Stomach (tissue), 9 donors: Measurements from ENCODE around the gene BIN1. TPM values are rescaled to one million over a fixed set of nuclear protein-coding genes. Genes with fewer than 3 reads are reported as not detected.
A peak's percentile ranks its signal among the peaks of the same experiment; 100 is the strongest.

ENCODE experiments used
- DNase-seq, 2 donors: peaks; one replicate each; pipeline versions ENCODE4 v3.0.0 to v3.0.0-alpha.2; 2013 to 2019
- H3K27ac ChIP-seq, 5 donors: fragments of 200-600 bp in 4 of 5; sonication (generic) in 4 of 5; one replicate each; pipeline ENCODE4 v1.5.1; 2013 to 2019; ENCODE audit warnings: mild to moderate bottlenecking in 1 of 5, moderate library complexity in 1 of 5
- H3K27me3 ChIP-seq, 3 donors: fragments of 200-600 bp; sonication (generic); one replicate each; pipeline ENCODE4 v1.5.1; 2017 to 2019; ENCODE audit warnings: mixed run types in 1 of 3
- H3K36me3 ChIP-seq, 4 donors: fragments of 200-600 bp; sonication (generic); 1 replicate in 3 of 4; 2 replicates in 1 of 4; pipeline ENCODE4 v1.5.1; 2016 to 2019
- H3K4me1 ChIP-seq, 4 donors: fragments of 200-600 bp; sonication (generic); one replicate each; pipeline ENCODE4 v1.5.1; 2016 to 2019
- H3K4me3 ChIP-seq, 4 donors: fragments of 200-600 bp; sonication (generic) in 3 of 4; one replicate each; pipeline ENCODE4 v1.5.1; 2016 to 2019; ENCODE audit warnings: mild to moderate bottlenecking in 1 of 4
- H3K9me3 ChIP-seq, 4 donors: fragments of 200-600 bp; sonication (generic); one replicate each; pipeline ENCODE4 v1.5.1; 2016 to 2019
- EP300 ChIP-seq: sonication (generic); formaldehyde crosslinking; IDR thresholded peaks from one replicate; pipeline ENCODE4 v1.6.1; 2017; ENCODE audit warnings: antibody characterized with exemption
- POLR2A ChIP-seq, 4 donors: fragments of 450-650 bp; IDR thresholded peaks; one replicate each; pipeline ENCODE4 v1.6.1; 2016; ENCODE audit warnings: antibody characterized with exemption in 4 of 4, control low read depth in 2 of 4, mild to moderate bottlenecking in 1 of 4, moderate library complexity in 1 of 4
- POLR2AphosphoS5 ChIP-seq, 3 donors: sonication (generic); formaldehyde crosslinking; IDR thresholded peaks; one replicate each; pipeline ENCODE4 v1.6.1; 2016; ENCODE audit warnings: antibody characterized with exemption in 3 of 3
- WGBS, 5 donors: extraction: QIAGEN DNeasy Blood & Tissue Kit in 3 of 5; methylation state at CpG; one replicate each; pipeline versions ENCODE4 v1.1.5 to v1.1.7; 2013 to 2018; 5-methylcytosine and 5-hydroxymethylcytosine counted together
- intact Hi-C: fragments of 100-400 bp; cut with DNase I; formaldehyde crosslinking; loops from one replicate; pipeline ENCODE4 v1.15.1; 2023; ENCODE audit warnings: low total_unique reads
- polyA plus RNA-seq, 3 donors: library from polyadenylated mRNA; stranded (reverse); fragments of 200-250 nt; gene quantifications; one replicate each; pipeline ENCODE4 v1.2.3, GENCODE V29; 2013
- total RNA-seq, 5 donors: library from RNA; depleted of rRNA; stranded (reverse); fragments of >200 nt; gene quantifications; one replicate each; pipeline versions ENCODE4 v1.1.0 to v1.2.3, GENCODE V29; 2014 to 2016
- TF ChIP-seq, protein P1 (sequence below), 7 experiments: fragments of 450-650 bp in 4 of 7; fragments of 200-600 bp in 3 of 7; sonication (generic) in 3 of 7; IDR thresholded peaks; one replicate each; pipeline ENCODE4 v1.5.1; 2016 to 2019; ENCODE audit warnings: antibody characterized with exemption in 7 of 7, control low read depth in 2 of 7, mild to moderate bottlenecking in 1 of 7
- donor health status: healthy with polysubstance abuse.
- donor health status: Bipolar disorder and iron deficiency.
- donor health status: healthy.

The BIN1 gene
- total and polyA plus RNA-seq, 8 donors: 39.1 to 175 (median 47.8) TPM

DNA sequence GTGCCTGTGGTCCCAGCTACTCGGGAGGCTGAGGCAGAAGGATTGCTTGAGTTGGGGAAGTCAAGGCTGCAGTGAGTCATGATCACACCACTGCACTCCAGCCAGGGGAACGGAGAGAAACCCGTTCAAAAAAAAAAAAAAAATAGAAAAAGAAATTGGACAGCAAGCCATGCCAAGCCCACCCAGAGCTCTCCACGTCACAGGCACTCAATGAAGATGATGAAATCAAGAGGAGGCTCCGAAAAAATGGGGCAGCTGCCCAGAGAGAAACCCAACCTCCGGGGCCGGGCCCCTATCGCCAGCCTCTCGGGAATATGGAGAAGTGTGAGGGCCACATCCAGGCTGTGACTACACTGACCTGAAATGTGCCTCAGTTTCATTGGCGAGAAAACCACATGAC is 40.0 kb downstream of the BIN1 start:
- peaks cover 25 to 50% (median 40%) of the 10 kb centered on the region in 4 donors for H3K4me1 ChIP-seq
- no peaks in the 10 kb centered on the region for H3K27me3 ChIP-seq
- peak overlapping the region in 4 of 5 donors; percentile 70 to 82 (median 76) for H3K27ac ChIP-seq
- H3K9me3 ChIP-seq: no peaks in the 10 kb centered on the region
- DNase-seq: peak in 1 of 2 donors; percentile 35
- intact Hi-C loops: no loop called here
- 74 to 87% (median 81%) methylated on average over 10 of the region's 10 CpGs for WGBS, 5 donors
- TF ChIP-seq, protein P1, sequence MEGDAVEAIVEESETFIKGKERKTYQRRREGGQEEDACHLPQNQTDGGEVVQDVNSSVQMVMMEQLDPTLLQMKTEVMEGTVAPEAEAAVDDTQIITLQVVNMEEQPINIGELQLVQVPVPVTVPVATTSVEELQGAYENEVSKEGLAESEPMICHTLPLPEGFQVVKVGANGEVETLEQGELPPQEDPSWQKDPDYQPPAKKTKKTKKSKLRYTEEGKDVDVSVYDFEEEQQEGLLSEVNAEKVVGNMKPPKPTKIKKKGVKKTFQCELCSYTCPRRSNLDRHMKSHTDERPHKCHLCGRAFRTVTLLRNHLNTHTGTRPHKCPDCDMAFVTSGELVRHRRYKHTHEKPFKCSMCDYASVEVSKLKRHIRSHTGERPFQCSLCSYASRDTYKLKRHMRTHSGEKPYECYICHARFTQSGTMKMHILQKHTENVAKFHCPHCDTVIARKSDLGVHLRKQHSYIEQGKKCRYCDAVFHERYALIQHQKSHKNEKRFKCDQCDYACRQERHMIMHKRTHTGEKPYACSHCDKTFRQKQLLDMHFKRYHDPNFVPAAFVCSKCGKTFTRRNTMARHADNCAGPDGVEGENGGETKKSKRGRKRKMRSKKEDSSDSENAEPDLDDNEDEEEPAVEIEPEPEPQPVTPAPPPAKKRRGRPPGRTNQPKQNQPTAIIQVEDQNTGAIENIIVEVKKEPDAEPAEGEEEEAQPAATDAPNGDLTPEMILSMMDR (IDR thresholded peaks at IDR 0.05): no peak
- TF ChIP-seq EP300 (no peak), POLR2A (IDR thresholded peaks at IDR 0.05) (no peak), POLR2AphosphoS5 (IDR thresholded peaks at IDR 0.05) (no peak)
- no peak overlapping the region for H3K4me3 ChIP-seq
- H3K36me3 ChIP-seq: peaks cover 27 to 58% (median 49%) of the 10 kb centered on the region in 4 donors

DNA sequence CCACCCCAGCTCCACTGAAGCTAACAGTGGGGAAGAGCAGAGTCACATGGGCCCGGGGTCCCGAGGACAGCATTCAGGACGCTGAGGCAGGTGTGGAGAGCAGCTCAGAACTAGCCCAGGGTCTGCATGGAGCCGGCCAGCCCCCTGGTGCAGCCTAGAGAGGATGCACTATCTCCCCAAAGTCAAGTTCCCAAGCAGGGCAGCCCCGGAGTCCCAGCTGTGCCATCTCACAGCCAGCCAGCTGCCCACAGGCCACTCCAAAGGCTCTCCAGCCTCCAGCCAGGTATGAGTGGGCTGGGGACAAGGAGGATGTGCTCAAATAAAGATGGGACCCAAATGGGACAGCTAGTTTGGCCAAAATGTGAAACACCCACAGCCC is 41.0 kb downstream of the BIN1 start:
- TF ChIP-seq EP300: no peak
- no peak for TF ChIP-seq POLR2A (IDR thresholded peaks at IDR 0.05)
- TF ChIP-seq, protein P1 (IDR thresholded peaks at IDR 0.05): no peak
- TF ChIP-seq POLR2AphosphoS5 (IDR thresholded peaks at IDR 0.05): no peak
- peaks cover 25 to 55% (median 36%) of the 10 kb centered on the region in 4 donors for H3K4me1 ChIP-seq
- H3K36me3 ChIP-seq: peaks cover 33 to 59% (median 54%) of the 10 kb centered on the region in 4 donors
- no peaks in the 10 kb centered on the region for H3K27me3 ChIP-seq
- H3K4me3 ChIP-seq: no peak overlapping the region
- peak overlapping the region in 3 of 5 donors; percentile 75 to 82 (median 78) for H3K27ac ChIP-seq
- intact Hi-C loops: no loop called here
- no peaks in the 10 kb centered on the region for H3K9me3 ChIP-seq
- WGBS, 5 donors: 90 to 95% (median 94%) methylated on average over 5 of the region's 5 CpGs
- no peak for DNase-seq

DNA sequence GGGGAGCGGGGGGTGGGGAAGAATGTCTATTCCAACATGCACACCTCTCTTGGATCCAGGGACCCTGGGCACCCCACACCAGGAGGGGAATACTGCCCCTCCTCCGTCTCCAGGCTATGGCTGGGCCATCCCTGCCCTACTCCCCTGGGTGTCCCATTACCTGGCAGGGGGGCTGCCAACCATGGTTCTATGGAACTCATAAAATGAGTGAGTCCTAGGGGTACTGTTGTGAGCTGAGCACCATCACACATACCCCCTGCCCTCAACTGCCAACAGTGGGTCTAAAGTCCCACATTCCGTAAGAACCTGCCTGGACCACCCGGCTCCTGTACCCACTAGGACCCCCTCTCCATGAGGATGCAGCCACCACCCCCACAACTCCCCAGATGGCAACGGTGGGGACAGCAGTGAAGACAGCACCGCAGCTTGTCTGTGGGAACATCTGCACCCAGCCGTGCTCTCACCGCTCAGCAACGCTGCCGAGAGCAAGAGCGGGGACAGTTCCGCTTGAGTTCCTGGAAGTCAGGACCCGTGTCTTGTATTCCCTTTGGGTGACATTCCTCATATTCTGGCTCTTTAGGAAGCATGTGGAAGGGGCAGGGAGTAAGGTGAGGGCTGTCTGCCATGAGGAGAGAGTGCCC is 41.5 kb downstream of the BIN1 start:
- no peak overlapping the region for H3K4me3 ChIP-seq
- no peaks in the 10 kb centered on the region for H3K9me3 ChIP-seq
- peaks cover 25 to 55% (median 36%) of the 10 kb centered on the region in 4 donors for H3K4me1 ChIP-seq
- 88 to 93% (median 89%) methylated on average over 11 to 13 of the region's 13 CpGs for WGBS, 5 donors
- DNase-seq: no peak
- H3K27me3 ChIP-seq: no peaks in the 10 kb centered on the region
- H3K36me3 ChIP-seq: peaks cover 33 to 60% (median 54%) of the 10 kb centered on the region in 4 donors
- intact Hi-C loops: no loop called here
- H3K27ac ChIP-seq: peak overlapping the region; percentile 62 to 82 (median 78)
- TF ChIP-seq EP300: no peak

DNA sequence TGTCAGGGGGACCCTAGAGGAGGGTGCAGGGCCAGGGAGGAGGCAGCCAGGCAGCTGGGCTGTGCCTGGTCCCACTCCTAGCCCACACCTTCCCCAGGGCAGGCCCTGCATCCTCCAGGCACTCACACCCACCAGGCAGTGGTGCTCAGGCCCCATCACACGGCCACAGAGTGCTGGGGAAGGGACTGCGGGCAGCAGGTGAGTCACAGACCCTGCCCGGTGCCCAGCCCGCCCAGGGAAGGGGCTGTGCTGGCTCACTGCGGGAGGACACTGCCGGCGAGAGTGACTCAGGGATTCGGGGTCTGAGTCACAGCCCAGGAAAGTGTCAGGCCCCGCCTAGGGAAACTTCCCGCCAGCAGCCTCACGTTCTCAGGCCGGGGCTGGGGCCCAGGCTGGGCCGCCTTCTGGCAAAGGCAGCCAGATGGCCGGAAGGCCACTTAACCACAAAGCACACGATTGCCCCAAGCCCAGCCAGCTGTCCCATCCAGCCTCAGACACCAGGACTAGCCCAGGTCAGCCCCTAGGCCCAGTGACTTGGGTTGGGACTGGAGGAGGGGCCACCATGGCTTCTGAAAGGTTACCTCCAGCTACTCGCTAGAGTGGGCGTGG is 42.2 kb downstream of the BIN1 start:
- intact Hi-C loops: no loop called here
- Histone ChIP-seq H3K27ac (peak overlapping the region; percentile 62 to 82 (median 78)), H3K9me3 (no peaks in the 10 kb centered on the region), H3K4me3 (no peak overlapping the region), H3K4me1 (peaks cover 25 to 55% (median 36%) of the 10 kb centered on the region in 4 donors), H3K36me3 (peaks cover 33 to 60% (median 54%) of the 10 kb centered on the region in 4 donors), H3K27me3 (no peaks in the 10 kb centered on the region)
- TF ChIP-seq, protein P1 (IDR thresholded peaks at IDR 0.05): no peak
- TF ChIP-seq POLR2A (IDR thresholded peaks at IDR 0.05): no peak
- TF ChIP-seq EP300: peak; percentile 54
- peak; percentile 63 to 91 (median 82) for TF ChIP-seq POLR2AphosphoS5 (IDR thresholded peaks at IDR 0.05)
- DNase-seq: peak; percentile 85 to 95
- WGBS, 5 donors: 10 to 33% (median 25%) methylated on average over 4 to 17 of the region's 17 CpGs
